ENCODE measurements around the gene MAL.
A peak's percentile ranks its signal among the peaks of the same experiment; 100 is the strongest.

- TF ChIP-seq CTCF (IDR thresholded peaks at IDR 0.05; ENCODE audit: poor library complexity): peak; percentile 92
- TF ChIP-seq EZH2phosphoT487 (IDR thresholded peaks at IDR 0.05; ENCODE audit: low read depth, severe bottlenecking, unreplicated experiment): no peak
- no peak for TF ChIP-seq EZH2 (IDR thresholded peaks at IDR 0.05; ENCODE audit: borderline replicate concordance)
Measured at GRCh38 chr2:95076705-95077529, 51.4 kb downstream of the MAL start.

Measured in hepatocyte (in vitro differentiated cells).